OCI-LY1 (cell line): ENCODE data around the gene GSE1.

Source experiments
- CTCF ChIP-seq: fragments of 200-600 bp; sonication (generic), shearing (Covaris generic); IDR thresholded peaks from 2 replicates; pipeline ENCODE4 v1.5.1; 2017; ENCODE audit warnings: mild to moderate bottlenecking, antibody characterized with exemption, low read length, moderate library complexity, mixed read lengths
- EZH2 ChIP-seq: fragments of 200-600 bp; sonication (generic), shearing (Covaris generic); IDR thresholded peaks from 2 replicates; pipeline ENCODE4 v1.8.0; 2017; ENCODE audit warnings: borderline replicate concordance, mixed run types, mild to moderate bottlenecking, antibody characterized with exemption, low read length, moderate library complexity, mixed read lengths

GRCh38 chr16:85686912-85687591 is 73.9 kb downstream of the GSE1 start:
- no peak for TF ChIP-seq CTCF
- TF ChIP-seq EZH2: no peak
